K562 (cell line): ENCODE data around the gene C17orf78. TPM values are rescaled to one million over a fixed set of nuclear protein-coding genes. Genes with fewer than 3 reads are reported as not detected.

ENCODE experiments used
- ARHGAP35 ChIP-seq: fragments of 450-650 bp; IDR thresholded peaks from 2 replicates; pipeline ENCODE4 v1.6.1; 2018; ENCODE audit not compliant: partially characterized antibody
- CHD1 ChIP-seq: fragments of 200-600 bp; sonication (generic); IDR thresholded peaks from one replicate; pipeline ENCODE4 v1.6.1; 2012; ENCODE audit warnings: mild to moderate bottlenecking, moderate library complexity, low read length, inconsistent platforms
- CREB3 ChIP-seq: fragments of 450-650 bp; conservative IDR thresholded peaks from 2 replicates; pipeline ENCODE4 v1.6.1; 2016; ENCODE audit warnings: missing genetic modification characterization, low read depth, mild to moderate bottlenecking, missing compliant biosample characterization, moderate library complexity
- GABPB2 ChIP-seq: fragments of 250-450 bp; sonication (Bioruptor Pico); conservative IDR thresholded peaks from 2 replicates; pipeline ENCODE4 v1.5.1; 2021; ENCODE audit warnings: mild to moderate bottlenecking
- GATA2 ChIP-seq: sonication (generic); formaldehyde crosslinking; IDR thresholded peaks from 2 replicates; pipeline ENCODE4 v1.4.0; 2020; ENCODE audit warnings: mild to moderate bottlenecking, missing genetic modification reagents
- MAZ ChIP-seq, 2 experiments: fragments of 450-650 bp in 1 of 2; sonication (generic) in 1 of 2; formaldehyde crosslinking; IDR thresholded peaks in 1 of 2; conservative IDR thresholded peaks in 1 of 2; 2 replicates each; pipeline versions ENCODE4 v1.4.0 to v1.5.0; 2020; ENCODE audit warnings: mild to moderate bottlenecking in 1 of 2, missing genetic modification reagents in 1 of 2
- NFATC3 ChIP-seq: fragments of 450-650 bp; IDR thresholded peaks from 2 replicates; pipeline ENCODE4 v1.6.1; 2017; ENCODE audit warnings: mild to moderate bottlenecking
- RUNX1 ChIP-seq: sonication (generic); IDR thresholded peaks from 2 replicates; pipeline ENCODE4 v1.6.1; 2016; ENCODE audit warnings: antibody characterized with exemption, low read depth
- SAFB2 ChIP-seq: fragments of 200-400 bp; formaldehyde crosslinking; IDR thresholded peaks from 2 replicates; pipeline ENCODE4 v1.6.1; 2018; ENCODE audit warnings: borderline replicate concordance, low read length, low read depth, moderate library complexity; ENCODE audit not compliant: severe bottlenecking
- SPI1 ChIP-seq: IDR thresholded peaks from 2 replicates; pipeline ENCODE4 v1.6.1; 2011; ENCODE audit warnings: low read depth, low read length, control low read depth, borderline replicate concordance
- TRIM28 ChIP-seq: fragments of 450-650 bp; IDR thresholded peaks from 2 replicates; pipeline ENCODE4 v1.6.1; 2017
- ZNF354B ChIP-seq: fragments of 250-450 bp; sonication (Bioruptor Pico); IDR thresholded peaks from 2 replicates; pipeline ENCODE4 v1.4.0; 2020
- polyA plus RNA-seq, 8 experiments: library from polyadenylated mRNA; depleted of rRNA in 4 of 8; stranded (reverse) in 5 of 8; unstranded in 3 of 8; fragments of >200 nt; fragmentation: Nextera tagmentation in 2 of 8; fragmentation: Illumina TruSeq in 1 of 8; extraction: Ambion mirVana in 2 of 8; extraction: Trizol in 1 of 8; gene quantifications; 2 replicates each; pipeline versions ENCODE4 v1.2.1 to v1.2.3, GENCODE V29; 2011 to 2014; ENCODE audit warnings: inconsistent platforms in 1 of 8, missing spikeins in 1 of 8
- total RNA-seq, 7 experiments: library from RNA; depleted of rRNA in 6 of 7; stranded (reverse); fragments of >200 nt in 6 of 7; fragmentation: Illumina TruSeq in 2 of 7; extraction: Trizol in 2 of 7; gene quantifications; 2 replicates each; pipeline versions ENCODE4 v1.2.1 to v1.2.3, GENCODE V29; 2011 to 2021; ENCODE audit warnings: low replicate concordance in 1 of 7
- TF ChIP-seq, protein P1 (sequence below): fragments of 450-650 bp; IDR thresholded peaks from 2 replicates; pipeline ENCODE4 v1.6.1; 2016; ENCODE audit warnings: antibody characterized with exemption
- TF ChIP-seq, protein P2 (sequence below): fragments of 250-450 bp; sonication (Bioruptor Pico); IDR thresholded peaks from 2 replicates; pipeline ENCODE4 v1.4.0; 2020; ENCODE audit warnings: mild to moderate bottlenecking, moderate library complexity

The C17orf78 gene
- total and polyA plus RNA-seq, 9 of the 15 experiments (the other 6 are each of a cell fraction or from before 2014, with no cell fraction given), result not detected

- TF ChIP-seq MAZ (CRISPR knock-in tag; conservative IDR thresholded peaks at IDR 0.05 in 1 of 2, IDR thresholded peaks at IDR 0.05 in 1 of 2), result peak in 1 of 2 experiments; percentile 68; a peak in 3 of 4 replicates
- no peak for TF ChIP-seq ZNF354B
- no peak for TF ChIP-seq GABPB2 (CRISPR knock-in tag)
- TF ChIP-seq SAFB2, result no peak
- no peak for TF ChIP-seq ARHGAP35
- TF ChIP-seq, protein P1, sequence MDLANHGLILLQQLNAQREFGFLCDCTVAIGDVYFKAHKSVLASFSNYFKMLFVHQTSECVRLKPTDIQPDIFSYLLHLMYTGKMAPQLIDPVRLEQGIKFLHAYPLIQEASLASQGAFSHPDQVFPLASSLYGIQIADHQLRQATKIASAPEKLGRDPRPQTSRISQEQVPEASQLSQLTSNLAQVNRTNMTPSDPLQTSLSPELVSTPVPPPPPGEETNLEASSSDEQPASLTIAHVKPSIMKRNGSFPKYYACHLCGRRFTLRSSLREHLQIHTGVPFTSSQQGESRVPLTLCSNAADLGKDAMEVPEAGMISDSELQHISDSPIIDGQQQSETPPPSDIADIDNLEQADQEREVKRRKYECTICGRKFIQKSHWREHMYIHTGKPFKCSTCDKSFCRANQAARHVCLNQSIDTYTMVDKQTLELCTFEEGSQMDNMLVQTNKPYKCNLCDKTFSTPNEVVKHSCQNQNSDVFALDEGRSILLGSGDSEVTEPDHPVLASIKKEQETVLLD, result no peak
- no peak for TF ChIP-seq RUNX1
- no peak for TF ChIP-seq TRIM28
- no peak for TF ChIP-seq CREB3 (tag)
- TF ChIP-seq, protein P2, sequence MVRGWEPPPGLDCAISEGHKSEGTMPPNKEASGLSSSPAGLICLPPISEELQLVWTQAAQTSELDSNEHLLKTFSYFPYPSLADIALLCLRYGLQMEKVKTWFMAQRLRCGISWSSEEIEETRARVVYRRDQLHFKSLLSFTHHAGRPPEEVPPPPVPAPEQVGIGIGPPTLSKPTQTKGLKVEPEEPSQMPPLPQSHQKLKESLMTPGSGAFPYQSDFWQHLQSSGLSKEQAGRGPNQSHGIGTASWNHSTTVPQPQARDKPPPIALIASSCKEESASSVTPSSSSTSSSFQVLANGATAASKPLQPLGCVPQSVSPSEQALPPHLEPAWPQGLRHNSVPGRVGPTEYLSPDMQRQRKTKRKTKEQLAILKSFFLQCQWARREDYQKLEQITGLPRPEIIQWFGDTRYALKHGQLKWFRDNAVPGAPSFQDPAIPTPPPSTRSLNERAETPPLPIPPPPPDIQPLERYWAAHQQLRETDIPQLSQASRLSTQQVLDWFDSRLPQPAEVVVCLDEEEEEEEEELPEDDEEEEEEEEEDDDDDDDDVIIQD (CRISPR knock-in tag), result no peak
- TF ChIP-seq GATA2 (CRISPR knock-in tag), result no peak
- no peak for TF ChIP-seq CHD1
- no peak for TF ChIP-seq NFATC3
- TF ChIP-seq SPI1, result no peak
Observed at GRCh38 chr17:37358830-37359681, 16.7 kb upstream of the C17orf78 start (continued).
